ENCODE measurements around the gene INPP1.

INPP1 gene

DNA sequence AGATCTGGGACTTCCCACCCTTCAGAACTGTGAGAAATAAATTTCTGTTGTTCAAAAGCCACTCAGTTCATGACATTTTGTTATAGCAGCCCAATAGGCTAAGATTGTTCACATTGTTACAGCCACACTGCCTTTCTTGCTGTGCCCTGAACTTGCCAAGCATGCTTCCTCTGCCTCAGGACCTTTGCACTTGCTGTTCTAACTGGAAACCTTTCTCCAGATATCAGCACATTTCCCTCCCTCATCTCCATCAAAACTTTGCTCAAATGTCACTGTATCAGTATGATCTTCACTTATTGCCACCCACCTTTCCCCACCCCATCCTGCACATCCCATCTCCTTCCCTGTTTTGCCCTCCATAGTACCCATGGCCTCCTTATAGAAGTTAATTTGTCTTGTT lies 32.7 kb downstream of the INPP1 start:
- TF ChIP-seq USF1 (IDR thresholded peaks at IDR 0.05) (no peak), TEAD4 (IDR thresholded peaks at IDR 0.05) (no peak), ZBTB7A (IDR thresholded peaks at IDR 0.05; ENCODE audit: low read depth) (no peak), NFIC (IDR thresholded peaks at IDR 0.05) (no peak), RAD21 (IDR thresholded peaks at IDR 0.05; ENCODE audit: low read depth) (no peak), FOXM1 (IDR thresholded peaks at IDR 0.05; ENCODE audit: borderline replicate concordance, low read depth) (no peak), CREB1 (IDR thresholded peaks at IDR 0.05; ENCODE audit: low read depth) (no peak), TCF12 (IDR thresholded peaks at IDR 0.05; ENCODE audit: low read depth) (no peak), TAF1 (IDR thresholded peaks at IDR 0.05; ENCODE audit: low read depth) (no peak), CEBPB (IDR thresholded peaks at IDR 0.05) (no peak), EP300 (IDR thresholded peaks at IDR 0.05; ENCODE audit: borderline replicate concordance) (no peak), YY1 (IDR thresholded peaks at IDR 0.05; ENCODE audit: low read depth) (no peak), EGR1 (IDR thresholded peaks at IDR 0.05) (no peak)
- TF ChIP-seq, protein P1, sequence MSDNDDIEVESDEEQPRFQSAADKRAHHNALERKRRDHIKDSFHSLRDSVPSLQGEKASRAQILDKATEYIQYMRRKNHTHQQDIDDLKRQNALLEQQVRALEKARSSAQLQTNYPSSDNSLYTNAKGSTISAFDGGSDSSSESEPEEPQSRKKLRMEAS (IDR thresholded peaks at IDR 0.05), result no peak
- TF ChIP-seq, protein P2, sequence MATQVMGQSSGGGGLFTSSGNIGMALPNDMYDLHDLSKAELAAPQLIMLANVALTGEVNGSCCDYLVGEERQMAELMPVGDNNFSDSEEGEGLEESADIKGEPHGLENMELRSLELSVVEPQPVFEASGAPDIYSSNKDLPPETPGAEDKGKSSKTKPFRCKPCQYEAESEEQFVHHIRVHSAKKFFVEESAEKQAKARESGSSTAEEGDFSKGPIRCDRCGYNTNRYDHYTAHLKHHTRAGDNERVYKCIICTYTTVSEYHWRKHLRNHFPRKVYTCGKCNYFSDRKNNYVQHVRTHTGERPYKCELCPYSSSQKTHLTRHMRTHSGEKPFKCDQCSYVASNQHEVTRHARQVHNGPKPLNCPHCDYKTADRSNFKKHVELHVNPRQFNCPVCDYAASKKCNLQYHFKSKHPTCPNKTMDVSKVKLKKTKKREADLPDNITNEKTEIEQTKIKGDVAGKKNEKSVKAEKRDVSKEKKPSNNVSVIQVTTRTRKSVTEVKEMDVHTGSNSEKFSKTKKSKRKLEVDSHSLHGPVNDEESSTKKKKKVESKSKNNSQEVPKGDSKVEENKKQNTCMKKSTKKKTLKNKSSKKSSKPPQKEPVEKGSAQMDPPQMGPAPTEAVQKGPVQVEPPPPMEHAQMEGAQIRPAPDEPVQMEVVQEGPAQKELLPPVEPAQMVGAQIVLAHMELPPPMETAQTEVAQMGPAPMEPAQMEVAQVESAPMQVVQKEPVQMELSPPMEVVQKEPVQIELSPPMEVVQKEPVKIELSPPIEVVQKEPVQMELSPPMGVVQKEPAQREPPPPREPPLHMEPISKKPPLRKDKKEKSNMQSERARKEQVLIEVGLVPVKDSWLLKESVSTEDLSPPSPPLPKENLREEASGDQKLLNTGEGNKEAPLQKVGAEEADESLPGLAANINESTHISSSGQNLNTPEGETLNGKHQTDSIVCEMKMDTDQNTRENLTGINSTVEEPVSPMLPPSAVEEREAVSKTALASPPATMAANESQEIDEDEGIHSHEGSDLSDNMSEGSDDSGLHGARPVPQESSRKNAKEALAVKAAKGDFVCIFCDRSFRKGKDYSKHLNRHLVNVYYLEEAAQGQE (IDR thresholded peaks at IDR 0.05; ENCODE audit: low read depth), result no peak

DNA sequence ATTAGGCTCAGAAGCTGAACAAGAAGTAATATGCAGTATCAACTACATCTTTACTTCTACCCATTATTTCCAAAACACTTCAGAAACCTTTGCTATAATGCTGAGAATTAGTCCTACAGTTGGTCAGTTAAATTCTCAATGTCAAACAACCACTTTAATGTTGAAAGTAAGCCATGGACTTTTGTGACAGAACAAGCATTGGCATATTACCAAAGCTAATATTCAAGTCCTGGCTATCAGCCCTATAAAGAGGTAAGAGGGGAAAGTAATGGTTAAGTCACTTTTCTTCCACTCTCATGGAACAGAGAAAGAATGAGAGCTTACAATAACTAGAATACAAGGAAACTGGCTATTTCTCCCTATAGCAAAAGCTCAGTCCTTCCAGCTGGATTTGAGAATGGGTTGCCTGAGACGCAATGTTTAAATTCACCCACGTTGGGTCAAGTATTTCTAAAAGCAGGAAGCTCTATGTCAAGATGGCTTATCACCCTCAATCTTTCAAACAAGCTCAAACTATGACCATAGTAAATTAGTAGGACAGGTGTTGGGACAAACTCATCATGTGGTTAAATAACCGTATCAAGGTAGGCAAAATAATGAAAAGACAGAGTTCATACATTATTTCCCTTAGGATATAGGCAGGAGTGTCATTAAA lies 33.3 kb downstream of the INPP1 start:
- no peak for TF ChIP-seq NFIC (IDR thresholded peaks at IDR 0.05)
- TF ChIP-seq TAF1 (IDR thresholded peaks at IDR 0.05; ENCODE audit: low read depth), result no peak
- TF ChIP-seq EP300 (IDR thresholded peaks at IDR 0.05; ENCODE audit: borderline replicate concordance), result no peak
- no peak for TF ChIP-seq CREB1 (IDR thresholded peaks at IDR 0.05; ENCODE audit: low read depth)
- TF ChIP-seq, protein P1 (IDR thresholded peaks at IDR 0.05), result no peak
- TF ChIP-seq YY1 (IDR thresholded peaks at IDR 0.05; ENCODE audit: low read depth), result no peak
- TF ChIP-seq USF1 (IDR thresholded peaks at IDR 0.05), result no peak
- no peak for TF ChIP-seq EGR1 (IDR thresholded peaks at IDR 0.05)
- TF ChIP-seq CEBPB (IDR thresholded peaks at IDR 0.05), result no peak
- TF ChIP-seq, protein P2 (IDR thresholded peaks at IDR 0.05; ENCODE audit: low read depth), result no peak

GRCh38 chr2:190378880-190379237 lies 35.5 kb downstream of the INPP1 start:
- TF ChIP-seq, protein P2 (IDR thresholded peaks at IDR 0.05; ENCODE audit: low read depth), result no peak
- no peak for TF ChIP-seq ZBTB7A (IDR thresholded peaks at IDR 0.05; ENCODE audit: low read depth)
- no peak for TF ChIP-seq EP300 (IDR thresholded peaks at IDR 0.05; ENCODE audit: borderline replicate concordance)
- no peak for TF ChIP-seq TEAD4 (IDR thresholded peaks at IDR 0.05)
- TF ChIP-seq RAD21 (IDR thresholded peaks at IDR 0.05; ENCODE audit: low read depth), result no peak
- no peak for TF ChIP-seq YY1 (IDR thresholded peaks at IDR 0.05; ENCODE audit: low read depth)
- no peak for TF ChIP-seq USF1 (IDR thresholded peaks at IDR 0.05)
- TF ChIP-seq CEBPB (IDR thresholded peaks at IDR 0.05), result no peak
- TF ChIP-seq TCF12 (IDR thresholded peaks at IDR 0.05; ENCODE audit: low read depth), result no peak
- TF ChIP-seq, protein P1 (IDR thresholded peaks at IDR 0.05), result no peak
- no peak for TF ChIP-seq EGR1 (IDR thresholded peaks at IDR 0.05)
- no peak for TF ChIP-seq CREB1 (IDR thresholded peaks at IDR 0.05; ENCODE audit: low read depth)
- no peak for TF ChIP-seq FOXM1 (IDR thresholded peaks at IDR 0.05; ENCODE audit: borderline replicate concordance, low read depth)
- TF ChIP-seq NFIC (IDR thresholded peaks at IDR 0.05), result no peak
